ENCODE measurements around the gene NLRP4.

NLRP4 gene

GRCh38 chr19:55836340-55836739 is at the start of gene NLRP4:
NLRP4 (plus strand) TSS chr19:55836540; CDS start chr19:55852081, 15,541 bp downstream.
- Histone ChIP-seq H3K27ac (ENCODE audit: low read length) (no peak within 1 kb of the TSS), H3K4me3 (ENCODE audit: low read length) (no peak within 1 kb of the TSS; the same call in 1 of the 2 replicates), H3K27me3 (ENCODE audit: insufficient read depth, low read length) (no peaks in the 10 kb centered on the region), H3K4me1 (ENCODE audit: insufficient read depth, low read length) (no peaks in the 10 kb centered on the region), H3K36me3 (ENCODE audit: insufficient read depth, low read depth, low read length) (no peaks in the 10 kb centered on the region), H3K9ac (ENCODE audit: low read depth, low read length) (no peak within 1 kb of the TSS), H3K9me3 (ENCODE audit: insufficient read depth, low read depth, low read length) (peaks cover 87% of the 10 kb centered on the region)

- no peaks in the 10 kb centered on the region for H3K36me3 ChIP-seq (ENCODE audit: insufficient read depth, low read depth, low read length)
- H3K4me3 ChIP-seq (ENCODE audit: low read length): no peak overlapping the region
- no peak overlapping the region for H3K9ac ChIP-seq (ENCODE audit: low read depth, low read length)
- H3K4me1 ChIP-seq (ENCODE audit: insufficient read depth, low read length): no peaks in the 10 kb centered on the region
- H3K27ac ChIP-seq (ENCODE audit: low read length): no peak overlapping the region
- H3K27me3 ChIP-seq (ENCODE audit: insufficient read depth, low read length): no peaks in the 10 kb centered on the region
- peaks cover 85% of the 10 kb centered on the region for H3K9me3 ChIP-seq (ENCODE audit: insufficient read depth, low read depth, low read length)
Observed at GRCh38 chr19:55795021-55795420, 41.3 kb upstream of the NLRP4 start.

DNA sequence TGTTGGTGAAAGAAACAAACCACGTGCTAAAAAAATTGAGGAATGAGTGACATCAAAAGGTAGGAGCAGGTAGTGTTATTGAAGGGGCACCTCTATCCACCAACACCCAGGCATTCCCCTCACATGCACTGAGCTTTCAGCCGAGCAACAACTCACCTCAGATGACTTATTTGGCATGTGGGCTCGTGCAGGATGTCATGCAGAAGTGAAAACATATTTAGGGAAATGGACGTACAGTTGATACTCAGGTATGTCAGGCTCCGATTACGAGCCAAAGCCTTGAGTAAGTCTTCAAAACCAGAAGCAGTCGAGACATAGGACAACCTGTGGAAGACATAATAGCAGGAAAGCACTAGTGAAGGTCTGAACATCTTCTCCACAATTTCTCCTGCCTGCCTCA is 34.9 kb upstream of the NLRP4 start:
- no peak overlapping the region for H3K4me3 ChIP-seq (ENCODE audit: low read length)
- no peaks in the 10 kb centered on the region for H3K4me1 ChIP-seq (ENCODE audit: insufficient read depth, low read length)
- no peak overlapping the region for H3K9ac ChIP-seq (ENCODE audit: low read depth, low read length)
- H3K36me3 ChIP-seq (ENCODE audit: insufficient read depth, low read depth, low read length): no peaks in the 10 kb centered on the region
- H3K27ac ChIP-seq (ENCODE audit: low read length): no peak overlapping the region
- peaks cover 88% of the 10 kb centered on the region for H3K9me3 ChIP-seq (ENCODE audit: insufficient read depth, low read depth, low read length)
- H3K27me3 ChIP-seq (ENCODE audit: insufficient read depth, low read length): no peaks in the 10 kb centered on the region

DNA sequence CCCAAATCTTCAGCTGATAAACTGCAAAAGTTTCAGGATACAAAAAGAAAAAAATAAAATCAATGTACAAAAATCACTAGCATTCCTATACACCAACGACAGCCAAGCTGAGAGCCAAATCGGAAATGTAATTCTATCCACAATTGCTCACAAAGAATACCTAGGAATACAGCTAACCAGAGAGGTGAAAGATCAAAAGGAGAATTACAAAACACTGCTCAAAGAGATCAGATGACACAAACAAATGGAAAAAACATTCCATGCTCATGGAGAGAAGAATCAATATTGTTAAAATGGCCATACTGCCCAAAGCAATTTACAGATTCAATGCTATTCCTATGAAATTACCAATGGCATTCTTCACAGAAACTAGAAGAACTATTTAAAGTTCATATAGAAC is 34.1 kb upstream of the NLRP4 start:
- no peaks in the 10 kb centered on the region for H3K36me3 ChIP-seq (ENCODE audit: insufficient read depth, low read depth, low read length)
- no peaks in the 10 kb centered on the region for H3K4me1 ChIP-seq (ENCODE audit: insufficient read depth, low read length)
- no peaks in the 10 kb centered on the region for H3K27me3 ChIP-seq (ENCODE audit: insufficient read depth, low read length)
- peaks cover 89% of the 10 kb centered on the region for H3K9me3 ChIP-seq (ENCODE audit: insufficient read depth, low read depth, low read length)
- no peak overlapping the region for H3K9ac ChIP-seq (ENCODE audit: low read depth, low read length)
- H3K27ac ChIP-seq (ENCODE audit: low read length): no peak overlapping the region
- H3K4me3 ChIP-seq (ENCODE audit: low read length): no peak overlapping the region

GRCh38 chr19:55809381-55810058 is 26.8 kb upstream of the NLRP4 start:
- Histone ChIP-seq H3K27ac (ENCODE audit: low read length) (no peak overlapping the region), H3K36me3 (ENCODE audit: insufficient read depth, low read depth, low read length) (no peaks in the 10 kb centered on the region), H3K4me1 (ENCODE audit: insufficient read depth, low read length) (no peaks in the 10 kb centered on the region), H3K9ac (ENCODE audit: low read depth, low read length) (no peak overlapping the region), H3K9me3 (ENCODE audit: insufficient read depth, low read depth, low read length) (peaks cover 94% of the 10 kb centered on the region), H3K4me3 (ENCODE audit: low read length) (no peak overlapping the region), H3K27me3 (ENCODE audit: insufficient read depth, low read length) (no peaks in the 10 kb centered on the region)

DNA sequence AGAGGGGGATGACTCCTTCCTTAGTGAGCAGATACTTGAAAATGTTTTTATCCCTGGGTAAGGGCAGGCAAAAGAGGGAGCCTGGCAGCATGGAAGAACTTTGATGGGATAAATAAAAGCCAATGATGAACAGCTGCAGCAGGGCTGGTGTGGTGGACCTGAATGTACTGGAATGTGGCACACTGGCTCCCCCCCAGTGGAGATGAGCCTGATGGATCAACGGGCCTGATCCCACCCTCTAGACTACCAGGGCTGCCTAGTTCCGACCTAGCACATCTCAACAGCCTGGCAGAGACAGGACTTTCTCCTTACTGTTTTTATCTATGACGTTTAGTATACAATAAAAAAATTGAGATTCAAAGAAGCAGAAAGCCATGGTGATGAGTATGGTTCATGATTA is 25.0 kb upstream of the NLRP4 start:
- Histone ChIP-seq H3K27ac (ENCODE audit: low read length) (no peak overlapping the region), H3K4me1 (ENCODE audit: insufficient read depth, low read length) (no peaks in the 10 kb centered on the region), H3K36me3 (ENCODE audit: insufficient read depth, low read depth, low read length) (no peaks in the 10 kb centered on the region), H3K27me3 (ENCODE audit: insufficient read depth, low read length) (no peaks in the 10 kb centered on the region), H3K4me3 (ENCODE audit: low read length) (no peak overlapping the region), H3K9ac (ENCODE audit: low read depth, low read length) (no peak overlapping the region), H3K9me3 (ENCODE audit: insufficient read depth, low read depth, low read length) (peaks cover 96% of the 10 kb centered on the region)

DNA sequence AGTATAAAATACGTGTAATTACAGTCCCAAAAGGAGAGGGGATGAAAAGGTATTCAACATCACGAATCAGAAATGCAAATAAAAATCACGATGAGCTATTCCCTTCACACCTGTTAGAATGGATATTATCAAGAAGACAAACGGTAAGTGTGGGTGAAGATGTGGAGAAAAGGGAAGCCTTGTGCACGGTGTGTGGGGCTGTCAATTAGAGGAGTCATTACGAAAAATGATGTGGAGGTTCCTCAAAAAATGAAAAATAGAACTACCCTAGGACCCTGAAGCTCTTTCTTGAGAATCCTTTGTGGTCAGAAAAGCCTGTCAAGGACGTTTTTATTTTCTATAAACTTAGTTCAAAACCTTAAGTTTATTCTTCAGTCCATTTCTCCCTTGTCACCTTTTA is 23.9 kb upstream of the NLRP4 start:
- no peaks in the 10 kb centered on the region for H3K4me1 ChIP-seq (ENCODE audit: insufficient read depth, low read length)
- no peak overlapping the region for H3K27ac ChIP-seq (ENCODE audit: low read length)
- H3K4me3 ChIP-seq (ENCODE audit: low read length): no peak overlapping the region
- no peaks in the 10 kb centered on the region for H3K36me3 ChIP-seq (ENCODE audit: insufficient read depth, low read depth, low read length)
- peaks cover 96% of the 10 kb centered on the region for H3K9me3 ChIP-seq (ENCODE audit: insufficient read depth, low read depth, low read length)
- no peak overlapping the region for H3K9ac ChIP-seq (ENCODE audit: low read depth, low read length)
- H3K27me3 ChIP-seq (ENCODE audit: insufficient read depth, low read length): no peaks in the 10 kb centered on the region

- Histone ChIP-seq H3K36me3 (ENCODE audit: insufficient read depth, low read depth, low read length) (no peaks in the 10 kb centered on the region), H3K27me3 (ENCODE audit: insufficient read depth, low read length) (no peaks in the 10 kb centered on the region), H3K27ac (ENCODE audit: low read length) (no peak overlapping the region), H3K4me3 (ENCODE audit: low read length) (no peak overlapping the region), H3K4me1 (ENCODE audit: insufficient read depth, low read length) (no peaks in the 10 kb centered on the region), H3K9me3 (ENCODE audit: insufficient read depth, low read depth, low read length) (peaks cover 97% of the 10 kb centered on the region), H3K9ac (ENCODE audit: low read depth, low read length) (no peak overlapping the region)
Observed at GRCh38 chr19:55813906-55814305, 22.4 kb upstream of the NLRP4 start.

DNA sequence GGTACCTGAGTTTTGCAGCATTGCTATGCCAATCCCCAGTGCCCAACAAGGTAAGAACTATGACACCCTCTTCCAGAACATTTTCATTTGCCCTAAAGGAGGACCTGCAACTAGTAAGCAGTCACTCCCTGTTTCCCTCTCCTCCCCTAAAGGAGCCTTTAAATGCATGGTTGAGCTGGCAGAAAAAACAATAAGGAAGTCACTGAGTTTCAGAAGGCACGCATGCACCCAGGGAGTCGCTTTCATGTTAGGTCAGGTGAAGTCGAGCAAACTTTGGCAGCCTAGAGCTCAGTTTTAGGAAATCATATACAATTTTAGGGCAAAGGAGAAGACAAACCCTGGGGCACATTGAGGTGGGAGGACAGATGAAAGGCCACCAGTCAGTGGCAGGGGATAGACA is 16.3 kb upstream of the NLRP4 start:
- H3K36me3 ChIP-seq (ENCODE audit: insufficient read depth, low read depth, low read length): no peaks in the 10 kb centered on the region
- H3K27me3 ChIP-seq (ENCODE audit: insufficient read depth, low read length): no peaks in the 10 kb centered on the region
- H3K9ac ChIP-seq (ENCODE audit: low read depth, low read length): no peak overlapping the region
- H3K4me1 ChIP-seq (ENCODE audit: insufficient read depth, low read length): no peaks in the 10 kb centered on the region
- H3K4me3 ChIP-seq (ENCODE audit: low read length): no peak overlapping the region
- peaks cover 71% of the 10 kb centered on the region for H3K9me3 ChIP-seq (ENCODE audit: insufficient read depth, low read depth, low read length)
- H3K27ac ChIP-seq (ENCODE audit: low read length): no peak overlapping the region

DNA sequence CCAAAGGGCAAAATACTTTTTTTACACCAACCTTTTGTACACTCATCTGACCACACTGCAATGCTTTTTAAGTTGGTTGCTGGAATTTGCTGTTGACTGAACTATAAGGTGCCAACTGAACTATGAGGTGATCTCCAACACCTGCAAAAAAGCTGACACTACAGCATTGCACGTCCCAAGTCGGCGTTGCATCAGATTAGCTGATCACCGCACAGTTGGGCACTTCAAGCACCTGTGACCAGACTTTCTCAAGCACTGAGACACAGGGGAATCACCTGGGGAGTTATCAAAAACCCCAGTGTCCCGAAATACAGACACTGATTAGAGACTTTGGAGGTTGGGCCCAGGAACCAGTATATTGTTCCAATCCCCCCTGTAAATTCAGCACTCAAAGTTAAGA is 5.7 kb upstream of the NLRP4 start:
- H3K4me1 ChIP-seq (ENCODE audit: insufficient read depth, low read length): no peaks in the 10 kb centered on the region
- no peak overlapping the region for H3K4me3 ChIP-seq (ENCODE audit: low read length)
- H3K9ac ChIP-seq (ENCODE audit: low read depth, low read length): no peak overlapping the region
- no peak overlapping the region for H3K27ac ChIP-seq (ENCODE audit: low read length)
- no peaks in the 10 kb centered on the region for H3K36me3 ChIP-seq (ENCODE audit: insufficient read depth, low read depth, low read length)
- peaks cover 64% of the 10 kb centered on the region for H3K9me3 ChIP-seq (ENCODE audit: insufficient read depth, low read depth, low read length)
- no peaks in the 10 kb centered on the region for H3K27me3 ChIP-seq (ENCODE audit: insufficient read depth, low read length)

DNA sequence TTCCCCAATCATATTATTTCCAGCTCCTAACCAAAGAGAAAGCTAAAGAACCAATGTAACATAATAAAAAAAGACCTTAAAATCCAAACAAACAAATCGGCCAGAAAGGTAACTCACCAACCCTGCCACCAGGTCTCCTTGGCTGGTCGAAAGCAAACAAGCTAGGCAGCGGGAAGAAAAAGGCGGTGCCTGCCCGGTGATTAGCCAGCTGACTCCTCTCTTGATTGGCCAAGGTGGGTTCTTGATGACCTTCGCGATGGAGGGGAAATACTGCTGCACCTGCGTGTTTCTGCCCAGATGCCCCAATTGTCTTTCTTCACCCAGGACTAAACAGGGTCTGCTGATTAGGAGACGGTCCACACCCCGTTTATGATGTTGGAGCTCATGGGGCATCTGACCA is 4.5 kb upstream of the NLRP4 start, which contains the start of gene NLRP11:
TSS of gene NLRP11 (minus strand) at position 154 of the 400 bp plus-strand sequence. CDS start 13,825 bp downstream, outside the sequence.
- Histone ChIP-seq H3K36me3 (ENCODE audit: insufficient read depth, low read depth, low read length) (no peaks in the 10 kb centered on the region), H3K4me1 (ENCODE audit: insufficient read depth, low read length) (no peaks in the 10 kb centered on the region), H3K9ac (ENCODE audit: low read depth, low read length) (no peak within 1 kb of the TSS), H3K27me3 (ENCODE audit: insufficient read depth, low read length) (no peaks in the 10 kb centered on the region), H3K4me3 (ENCODE audit: low read length) (no peak within 1 kb of the TSS), H3K9me3 (ENCODE audit: insufficient read depth, low read depth, low read length) (peaks cover 74% of the 10 kb centered on the region), H3K27ac (ENCODE audit: low read length) (no peak within 1 kb of the TSS)

GRCh38 chr19:55832676-55833075 is 3.7 kb upstream of the NLRP4 start:
- no peaks in the 10 kb centered on the region for H3K36me3 ChIP-seq (ENCODE audit: insufficient read depth, low read depth, low read length)
- H3K9me3 ChIP-seq (ENCODE audit: insufficient read depth, low read depth, low read length): peaks cover 83% of the 10 kb centered on the region
- no peak overlapping the region for H3K27ac ChIP-seq (ENCODE audit: low read length)
- H3K27me3 ChIP-seq (ENCODE audit: insufficient read depth, low read length): no peaks in the 10 kb centered on the region
- no peak overlapping the region for H3K9ac ChIP-seq (ENCODE audit: low read depth, low read length)
- no peak overlapping the region for H3K4me3 ChIP-seq (ENCODE audit: low read length)
- no peaks in the 10 kb centered on the region for H3K4me1 ChIP-seq (ENCODE audit: insufficient read depth, low read length)
